ENCODE results near the gene CSK.
"Not testable (repeated sequence)": the region's sequence is repeated elsewhere in the genome, so short reads cannot be mapped to it uniquely, and the experiment has no call there.

- TF ChIP-seq CTCF, POLR2A, EP300 (IDR thresholded peaks at IDR 0.05): not testable (repeated sequence)
These were observed 43.6 kb upstream of the CSK start for GRCh38 chr15:74738239-74738638.
